DND-41 (cell line): ENCODE data around the gene POLR2I.

ENCODE experiments used
- ATAC-seq: fragments of 200-7000 bp; cut with Tn5 transposase; 3 replicates; pipeline ENCODE4 v1.9.1; 2021; ENCODE audit warnings: low read depth; ENCODE audit not compliant: insufficient read depth
- DNase-seq: peaks from one replicate; pipeline ENCODE4 v3.0.0-alpha.2; 2020
- H2AFZ ChIP-seq: 2 replicates; pipeline ENCODE4 v1.6.0; 2012; ENCODE audit warnings: low read depth, low read length
- H3K27ac ChIP-seq: 2 replicates; pipeline ENCODE4 v1.5.1; 2012; ENCODE audit warnings: low read length, inconsistent platforms
- H3K27me3 ChIP-seq: fragments of 200-600 bp; sonication (generic); 2 replicates; pipeline ENCODE4 v1.6.0; 2012; ENCODE audit warnings: low read length, mild to moderate bottlenecking, inconsistent platforms; ENCODE audit not compliant: insufficient read depth, poor library complexity
- H3K36me3 ChIP-seq: 2 replicates; pipeline ENCODE4 v1.5.1; 2012; ENCODE audit warnings: low read length, inconsistent platforms; ENCODE audit not compliant: insufficient read depth
- H3K4me1 ChIP-seq: 2 replicates; pipeline ENCODE4 v1.5.1; 2012; ENCODE audit warnings: mild to moderate bottlenecking, low read length; ENCODE audit not compliant: insufficient read depth
- H3K4me2 ChIP-seq: 2 replicates; pipeline ENCODE4 v1.6.0; 2012; ENCODE audit warnings: mild to moderate bottlenecking, moderate library complexity, low read length, inconsistent platforms; ENCODE audit not compliant: insufficient read depth
- H3K4me3 ChIP-seq, 2 experiments: fragments of 200-600 bp in 1 of 2; shearing (Covaris generic) in 1 of 2; 2 replicates each; pipeline ENCODE4 v1.5.1; 2012 to 2016; ENCODE audit warnings: inconsistent platforms in 2 of 2, low read length in 2 of 2, mild to moderate bottlenecking in 2 of 2, low read depth in 1 of 2, moderate library complexity in 1 of 2
- H3K79me2 ChIP-seq: 2 replicates; pipeline ENCODE4 v1.6.0; 2012; ENCODE audit warnings: low read length, inconsistent platforms; ENCODE audit not compliant: insufficient read depth
- H3K9ac ChIP-seq: 2 replicates; pipeline ENCODE4 v1.6.0; 2012; ENCODE audit warnings: low read depth, mild to moderate bottlenecking, inconsistent platforms, low read length, moderate library complexity
- H3K9me3 ChIP-seq: 2 replicates; pipeline ENCODE4 v1.5.1; 2012; ENCODE audit warnings: low read length, moderate library complexity, mild to moderate bottlenecking, inconsistent platforms; ENCODE audit not compliant: insufficient read depth, severe bottlenecking
- H4K20me1 ChIP-seq: 2 replicates; pipeline ENCODE4 v1.6.0; 2012; ENCODE audit warnings: low read length; ENCODE audit not compliant: insufficient read depth
- CTCF ChIP-seq: IDR thresholded peaks from 2 replicates; pipeline ENCODE4 v1.5.1; 2012; ENCODE audit warnings: borderline replicate concordance, low read length, moderate library complexity, mild to moderate bottlenecking; ENCODE audit not compliant: poor library complexity, severe bottlenecking; ENCODE audit errors: extremely low read depth
- EZH2 ChIP-seq: IDR thresholded peaks from 3 replicates; pipeline ENCODE4 v1.6.1; 2012; ENCODE audit warnings: borderline replicate concordance, low read depth, mild to moderate bottlenecking, moderate library complexity, low read length, inconsistent platforms; ENCODE audit not compliant: severe bottlenecking

POLR2I gene

GRCh38 chr19:36081894-36082293, 32.8 kb downstream of the POLR2I start:
- H3K9me3 ChIP-seq = no peaks in the 10 kb centered on the region
- ATAC-seq (no peak), DNase-seq (no peak)
- no peaks in the 10 kb centered on the region for H3K4me1 ChIP-seq
- TF ChIP-seq CTCF (no peak), EZH2 (no peak)
- no peak overlapping the region for H3K4me2 ChIP-seq
- no peak overlapping the region for H3K27ac ChIP-seq
- H2AFZ ChIP-seq = no peak overlapping the region
- H4K20me1 ChIP-seq = peaks cover 16% of the 10 kb centered on the region
- peaks cover 91% of the 10 kb centered on the region for H3K36me3 ChIP-seq
- no peaks in the 10 kb centered on the region for H3K27me3 ChIP-seq
- H3K9ac ChIP-seq = no peak overlapping the region
- H3K4me3 ChIP-seq = no peak overlapping the region
- H3K79me2 ChIP-seq = peaks cover 10% of the 10 kb centered on the region

- no peaks in the 10 kb centered on the region for H3K4me1 ChIP-seq
Observed at GRCh38 chr19:36081385-36081784, 33.3 kb downstream of the POLR2I start.

GRCh38 chr19:36079389-36079945, 35.2 kb downstream of the POLR2I start:
- H3K79me2 ChIP-seq = peaks cover 9% of the 10 kb centered on the region
- no peak overlapping the region for H3K27ac ChIP-seq
- no peak for DNase-seq

More at GRCh38 chr19:36081385-36081784, 33.3 kb downstream of the POLR2I start:
- no peak overlapping the region for H2AFZ ChIP-seq
- H3K27me3 ChIP-seq = no peaks in the 10 kb centered on the region
- peaks cover 10% of the 10 kb centered on the region for H3K79me2 ChIP-seq
- H3K36me3 ChIP-seq = peaks cover 90% of the 10 kb centered on the region
- no peak overlapping the region for H3K4me3 ChIP-seq
- H4K20me1 ChIP-seq = peaks cover 16% of the 10 kb centered on the region
- H3K9me3 ChIP-seq = no peaks in the 10 kb centered on the region
- no peak for TF ChIP-seq EZH2
- no peak for TF ChIP-seq CTCF
- H3K4me2 ChIP-seq = no peak overlapping the region
- DNase-seq = no peak
- no peak overlapping the region for H3K9ac ChIP-seq
- no peak overlapping the region for H3K27ac ChIP-seq
- ATAC-seq = no peak

More at GRCh38 chr19:36079389-36079945, 35.2 kb downstream of the POLR2I start:
- Histone ChIP-seq H4K20me1 (peaks cover 8% of the 10 kb centered on the region), H3K4me2 (no peak overlapping the region), H3K36me3 (peaks cover 89% of the 10 kb centered on the region), H3K27me3 (no peaks in the 10 kb centered on the region), H3K9me3 (no peaks in the 10 kb centered on the region), H2AFZ (no peak overlapping the region), H3K4me1 (no peaks in the 10 kb centered on the region), H3K4me3 (no peak overlapping the region), H3K9ac (no peak overlapping the region)
- ATAC-seq = no peak
- TF ChIP-seq EZH2 (no peak), CTCF (no peak)
